BJ (cell line): ENCODE results near the gene PKN1. TPM values are rescaled to one million over a fixed set of nuclear protein-coding genes. Genes with fewer than 3 reads are reported as not detected.

Experiments used
- CTCF ChIA-PET: fragments of 350-600 bp; formaldehyde crosslinking; extraction: SDS; loops from one replicate; lab custom pipeline; 2021; ENCODE audit warnings: antibody characterized with exemption, inconsistent platforms; lab: Yijun Ruan, JAX
- POLR2A ChIA-PET: fragments of 300-600 bp; sonication (Branson Sonifier 250); formaldehyde crosslinking; extraction: SDS; loops from one replicate; lab custom pipeline; 2021; ENCODE audit warnings: antibody characterized with exemption; lab: Charles Lee
- DNase-seq: peaks from one replicate; pipeline ENCODE4 v3.0.0-alpha.2; 2011; ENCODE audit warnings: low read depth
- H3K27me3 ChIP-seq: 2 replicates; pipeline ENCODE4 v1.6.0; 2011; ENCODE audit warnings: low read length; ENCODE audit not compliant: control insufficient read depth, insufficient read depth
- H3K36me3 ChIP-seq: 2 replicates; pipeline ENCODE4 v1.5.1; 2011; ENCODE audit warnings: low read length; ENCODE audit not compliant: control insufficient read depth, insufficient read depth
- H3K4me3 ChIP-seq: 2 replicates; pipeline ENCODE4 v1.5.1; 2011; ENCODE audit warnings: low read depth, mild to moderate bottlenecking, control low read depth, low read length
- CTCF ChIP-seq: IDR thresholded peaks from 2 replicates; pipeline ENCODE4 v1.5.1; 2011; ENCODE audit warnings: low read depth, mild to moderate bottlenecking, control low read depth, inconsistent platforms, low read length, moderate library complexity; ENCODE audit not compliant: insufficient read depth
- polyA plus RNA-seq: library from polyadenylated mRNA; depleted of rRNA; stranded (reverse); fragments of >200 nt; gene quantifications from 2 replicates; pipeline ENCODE4 v1.2.3, GENCODE V29; 2011

Gene PKN1
- polyA plus RNA-seq, 1 experiment: 117 TPM

GRCh38 chr19:14482172-14482941, 49.3 kb downstream of the PKN1 start:
- DNase-seq: no peak
- H3K27me3 ChIP-seq: no peaks in the 10 kb centered on the region
- ChIA-PET CTCF (interaction anchor here (1.0 to 3.8 kb wide), 3 partner anchors 10 to 505 kb away, joined by 3 to 24 read pairs (median 4); partner anchors contain the start of gene ASF1B), POLR2A (interaction anchor here (0.6 kb wide), 1 partner anchor 8 kb away, joined by 8 read pairs; no protein-coding TSS in a partner anchor)
- TF ChIP-seq CTCF: no peak
- peaks cover 35% of the 10 kb centered on the region for H3K36me3 ChIP-seq
- H3K4me3 ChIP-seq: no peak overlapping the region

GRCh38 chr19:14487370-14488125, 54.4 kb downstream of the PKN1 start:
- Histone ChIP-seq H3K4me3 (no peak overlapping the region), H3K27me3 (no peaks in the 10 kb centered on the region), H3K36me3 (peaks cover 15% of the 10 kb centered on the region)
- ChIA-PET POLR2A (no interaction called here), CTCF (interaction anchor here (1.6 to 3.5 kb wide), 3 partner anchors 8 to 15 kb away, joined by 4 to 15 read pairs (median 10); partner anchors contain the start of gene PTGER1)
- DNase-seq: no peak
- no peak for TF ChIP-seq CTCF

- CTCF ChIA-PET: interaction anchor here (1.3 to 4.9 kb wide), 3 partner anchors 13 to 18 kb away, joined by 3 to 32 read pairs (median 11); partner anchors contain the start of gene PTGER1
- no peak for DNase-seq
- no peaks in the 10 kb centered on the region for H3K27me3 ChIP-seq
Observed at GRCh38 chr19:14492756-14493337, 59.7 kb downstream of the PKN1 start.

GRCh38 chr19:14494411-14494810, 61.3 kb downstream of the PKN1 start:
- Histone ChIP-seq H3K27me3 (no peaks in the 10 kb centered on the region), H3K36me3 (peaks cover 12% of the 10 kb centered on the region), H3K4me3 (peak overlapping the region; percentile 92)
- no peak for DNase-seq
- CTCF ChIA-PET: interaction anchor here (1.0 to 4.9 kb wide), 3 partner anchors 9 to 15 kb away, joined by 3 to 32 read pairs (median 5); no protein-coding TSS in a partner anchor
- TF ChIP-seq CTCF: no peak
- POLR2A ChIA-PET: no interaction called here

More at GRCh38 chr19:14492756-14493337, 59.7 kb downstream of the PKN1 start:
- POLR2A ChIA-PET: no interaction called here
- Histone ChIP-seq H3K4me3 (no peak overlapping the region), H3K36me3 (peaks cover 16% of the 10 kb centered on the region)
- TF ChIP-seq CTCF: no peak
